Activated CD4-positive, alpha-beta T cell treated with anti-CD3 and anti-CD28 coated beads for 36 hours (primary cell): ENCODE results near the gene GABRG3. TPM values are rescaled to one million over a fixed set of nuclear protein-coding genes. Genes with fewer than 3 reads are reported as not detected.
A peak's percentile ranks its signal among the peaks of the same experiment; 100 is the strongest.
"Not testable (repeated sequence)": the region's sequence is repeated elsewhere in the genome, so short reads cannot be mapped to it uniquely, and the experiment has no call there.

Experiments used
- ATAC-seq: fragments of 200-7000 bp; cut with Tn5 transposase; one replicate; pipeline ENCODE4 v1.10.0; 2021; ENCODE audit warnings: mild to moderate bottlenecking, moderate library complexity
- CTCF ChIA-PET: fragments of 350-600 bp; sonication (Branson Sonifier 250); formaldehyde crosslinking; loops from one replicate; lab custom pipeline; 2021; ENCODE audit warnings: antibody characterized with exemption; lab: Charles Lee
- POLR2A ChIA-PET: fragments of 350-600 bp; sonication (Branson Sonifier 250); formaldehyde crosslinking; loops from one replicate; lab custom pipeline; 2021; ENCODE audit warnings: antibody characterized with exemption, inconsistent platforms; lab: Charles Lee
- DNase-seq: peaks from one replicate; pipeline ENCODE4 v3.0.0-alpha.2; 2020
- H3K27ac Mint-ChIP-seq: one replicate; pipeline ENCODE4 v1.8.0; 2021; ENCODE audit warnings: mixed read lengths
- H3K27me3 Mint-ChIP-seq: one replicate; pipeline ENCODE4 v1.8.0; 2021; ENCODE audit warnings: mixed read lengths
- H3K36me3 Mint-ChIP-seq: one replicate; pipeline ENCODE4 v1.8.0; 2021; ENCODE audit warnings: low read depth, mixed read lengths
- H3K4me1 Mint-ChIP-seq: one replicate; pipeline ENCODE4 v1.8.0; 2021; ENCODE audit warnings: mixed read lengths
- H3K4me3 Mint-ChIP-seq: one replicate; pipeline ENCODE4 v1.8.0; 2021; ENCODE audit warnings: mild to moderate bottlenecking, moderate library complexity, mixed read lengths
- H3K9me3 Mint-ChIP-seq: one replicate; pipeline ENCODE4 v1.8.0; 2021; ENCODE audit warnings: low read depth, mixed read lengths
- intact Hi-C, 2 experiments: fragments of 100-400 bp; cut with DNase I in 1 of 2; cut with micrococcal nuclease in 1 of 2; formaldehyde crosslinking; loops; one replicate each; pipeline versions ENCODE4 v1.14.2 to v1.15.1; 2022 to 2024; cut with DNase I, micrococcal nuclease
- total RNA-seq, 2 experiments: library from RNA; stranded (reverse); gene quantifications; one replicate each; pipeline ENCODE4 v1.2.3, GENCODE V29; 2021

The GABRG3 gene
- total RNA-seq, 2 experiments from 2014 or later = not detected

DNA sequence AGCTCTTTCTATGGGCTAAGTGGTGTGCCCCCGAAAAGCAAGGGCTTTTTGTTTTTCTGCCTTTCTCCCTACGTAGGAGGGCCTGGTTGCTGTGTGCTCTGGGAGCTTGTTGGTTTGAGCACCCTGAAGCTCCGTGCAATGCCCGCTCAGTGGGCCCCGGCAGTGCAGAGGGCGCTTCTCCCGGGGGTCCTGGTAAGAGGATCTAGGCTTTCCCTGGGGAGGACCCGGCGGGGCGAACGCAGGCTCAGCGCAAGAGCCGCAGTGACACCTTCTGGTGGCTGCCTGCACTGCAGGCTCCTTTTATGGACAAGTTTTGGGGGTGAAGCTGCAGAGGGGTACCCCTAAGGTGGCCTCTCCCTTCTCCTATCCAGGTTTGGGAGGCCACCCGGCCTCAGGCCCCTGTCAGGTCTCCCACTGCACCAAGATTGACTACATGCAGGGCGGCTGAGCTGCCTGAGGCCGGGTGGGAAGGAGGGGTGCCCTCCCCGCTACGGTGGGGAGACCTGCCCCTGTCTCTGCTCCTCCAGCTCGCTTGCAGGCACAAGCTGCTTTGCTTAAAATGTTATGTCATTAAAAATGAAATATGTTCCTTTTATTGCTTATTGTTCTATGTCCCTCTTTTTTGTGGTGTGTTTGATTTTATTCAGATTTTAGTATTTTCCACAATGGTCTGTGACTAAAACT is 387.9 kb downstream of the GABRG3 start:
- intact Hi-C loops = loop anchor here (1.0 to 2.0 kb wide), 3 partner anchors 300 to 470 kb away; no protein-coding TSS in a partner anchor
- POLR2A ChIA-PET = no interaction called here

GRCh38 chr15:27359586-27359985 is 388.6 kb downstream of the GABRG3 start:
- ChIA-PET POLR2A (no interaction called here), CTCF (interaction anchor here (0.6 to 2.2 kb wide), 7 partner anchors 10 to 594 kb away, joined by 3 to 13 read pairs (median 3); no protein-coding TSS in a partner anchor)
- Mint-ChIP-seq H3K36me3 (no peaks in the 10 kb centered on the region), H3K4me3 (no peak overlapping the region), H3K9me3 (no peaks in the 10 kb centered on the region), H3K27ac (no peak overlapping the region), H3K27me3 (no peaks in the 10 kb centered on the region), H3K4me1 (no peaks in the 10 kb centered on the region)
- ATAC-seq = no peak
- intact Hi-C loops = loop anchor here (1.0 to 2.0 kb wide), 3 partner anchors 301 to 471 kb away; no protein-coding TSS in a partner anchor
- no peak for DNase-seq

More for the DNA sequence above, 387.9 kb downstream of the GABRG3 start:
- DNase-seq = peak; percentile 37
- no peaks in the 10 kb centered on the region for H3K27me3 Mint-ChIP-seq
- H3K4me1 Mint-ChIP-seq = no peaks in the 10 kb centered on the region
- H3K9me3 Mint-ChIP-seq = peaks cover 2% of the 10 kb centered on the region
- CTCF ChIA-PET = interaction anchor here (0.6 to 2.2 kb wide), 10 partner anchors 9 to 687 kb away, joined by 3 to 13 read pairs (median 3); no protein-coding TSS in a partner anchor
- H3K4me3 Mint-ChIP-seq = no peak overlapping the region
- H3K36me3 Mint-ChIP-seq = no peaks in the 10 kb centered on the region
- ATAC-seq = no peak
- H3K27ac Mint-ChIP-seq = no peak overlapping the region

GRCh38 chr15:27360316-27360715 is 389.3 kb downstream of the GABRG3 start:
- no peaks in the 10 kb centered on the region for H3K4me1 Mint-ChIP-seq
- no peaks in the 10 kb centered on the region for H3K9me3 Mint-ChIP-seq
- H3K4me3 Mint-ChIP-seq = no peak overlapping the region
- H3K27me3 Mint-ChIP-seq = no peaks in the 10 kb centered on the region
- ChIA-PET POLR2A (no interaction called here), CTCF (no interaction called here)
- ATAC-seq (no peak), DNase-seq (no peak)
- no peak overlapping the region for H3K27ac Mint-ChIP-seq
- no peaks in the 10 kb centered on the region for H3K36me3 Mint-ChIP-seq
- intact Hi-C loops = no loop called here

DNA sequence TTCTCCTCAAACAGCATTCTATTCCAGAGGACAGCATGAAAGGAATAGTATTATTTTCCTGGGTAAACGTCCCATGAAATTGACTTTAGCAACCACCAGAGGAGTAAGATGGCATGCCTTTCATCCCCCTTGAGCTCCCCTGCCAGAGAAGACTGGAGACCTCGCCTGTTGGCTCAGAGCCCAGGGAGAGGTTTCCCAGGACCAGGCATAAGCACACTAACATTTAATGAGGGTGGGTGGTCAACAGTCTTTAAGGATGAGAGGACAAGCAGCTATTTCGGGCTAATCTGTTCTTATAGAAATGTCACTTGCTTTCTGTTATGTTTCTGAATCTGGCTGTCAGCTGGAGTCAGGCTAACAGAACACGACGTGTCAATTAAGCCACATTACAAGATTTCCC is 390.5 kb downstream of the GABRG3 start:
- intact Hi-C loops = no loop called here
- Mint-ChIP-seq H3K27ac (no peak overlapping the region), H3K9me3 (no peaks in the 10 kb centered on the region), H3K36me3 (no peaks in the 10 kb centered on the region), H3K4me3 (no peak overlapping the region), H3K4me1 (no peaks in the 10 kb centered on the region), H3K27me3 (no peaks in the 10 kb centered on the region)
- ATAC-seq (no peak), DNase-seq (no peak)
- ChIA-PET CTCF (no interaction called here), POLR2A (interaction anchor here (0.6 kb wide), 1 partner anchor 43 kb away, joined by 3 read pairs; no protein-coding TSS in a partner anchor)

- no peak for DNase-seq
- Mint-ChIP-seq H3K27ac (no peak overlapping the region), H3K4me1 (no peaks in the 10 kb centered on the region), H3K36me3 (no peaks in the 10 kb centered on the region), H3K27me3 (no peaks in the 10 kb centered on the region), H3K9me3 (peaks cover 3% of the 10 kb centered on the region), H3K4me3 (no peak overlapping the region)
- POLR2A ChIA-PET = no interaction called here
- CTCF ChIA-PET = no interaction called here
- intact Hi-C loops = no loop called here
- no peak for ATAC-seq
Observed at GRCh38 chr15:27365456-27365855, 394.5 kb downstream of the GABRG3 start.

- H3K27ac Mint-ChIP-seq, DNase-seq, H3K4me3 Mint-ChIP-seq, H3K4me1 Mint-ChIP-seq, POLR2A ChIA-PET, ATAC-seq, intact Hi-C loops, CTCF ChIA-PET, H3K27me3 Mint-ChIP-seq, H3K36me3 Mint-ChIP-seq: not testable (repeated sequence)
- peaks cover 15% of the 10 kb centered on the region for H3K9me3 Mint-ChIP-seq
Observed at GRCh38 chr15:27377391-27377790, 406.4 kb downstream of the GABRG3 start.

GRCh38 chr15:27382361-27383025 is 411.5 kb downstream of the GABRG3 start:
- Mint-ChIP-seq H3K27me3 (no peaks in the 10 kb centered on the region), H3K27ac (no peak overlapping the region), H3K4me1 (no peaks in the 10 kb centered on the region), H3K36me3 (no peaks in the 10 kb centered on the region), H3K4me3 (no peak overlapping the region), H3K9me3 (peaks cover 20% of the 10 kb centered on the region)
- intact Hi-C loops = no loop called here
- DNase-seq (no peak), ATAC-seq (no peak)
- ChIA-PET CTCF (no interaction called here), POLR2A (no interaction called here)

- Mint-ChIP-seq H3K9me3 (peaks cover 23% of the 10 kb centered on the region), H3K27me3 (no peaks in the 10 kb centered on the region), H3K27ac (no peak overlapping the region), H3K36me3 (no peaks in the 10 kb centered on the region), H3K4me3 (no peak overlapping the region), H3K4me1 (no peaks in the 10 kb centered on the region)
- ChIA-PET POLR2A (no interaction called here), CTCF (interaction anchor here (0.6 kb wide), 1 partner anchor 24 kb away, joined by 4 read pairs; no protein-coding TSS in a partner anchor)
- no peak for ATAC-seq
- intact Hi-C loops = no loop called here
- DNase-seq = no peak
Observed at GRCh38 chr15:27383726-27384125, 412.7 kb downstream of the GABRG3 start.

DNA sequence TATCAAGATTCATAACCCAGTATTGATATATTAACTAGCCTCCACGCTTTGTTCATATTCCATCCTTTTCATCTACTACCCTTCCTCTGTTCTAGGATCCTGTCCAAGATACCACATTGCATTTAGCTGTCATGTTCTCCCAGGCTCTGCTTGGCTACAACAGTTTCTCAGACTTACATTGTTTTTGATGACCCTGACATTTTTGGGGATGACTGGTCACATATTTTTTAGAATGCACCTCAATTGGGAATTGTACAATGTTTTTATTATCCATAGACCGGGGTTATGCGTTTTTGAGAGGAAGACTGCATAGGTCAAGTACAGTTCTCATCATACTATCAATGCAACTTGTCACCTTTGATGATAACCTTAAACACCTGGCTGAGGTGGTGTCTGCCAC is 421.2 kb downstream of the GABRG3 start:
- H3K36me3 Mint-ChIP-seq = no peaks in the 10 kb centered on the region
- CTCF ChIA-PET = no interaction called here
- intact Hi-C loops = no loop called here
- no peaks in the 10 kb centered on the region for H3K4me1 Mint-ChIP-seq
- ATAC-seq (no peak), DNase-seq (no peak)
- H3K9me3 Mint-ChIP-seq = peaks cover 9% of the 10 kb centered on the region
- no peaks in the 10 kb centered on the region for H3K27me3 Mint-ChIP-seq
- H3K4me3 Mint-ChIP-seq = no peak overlapping the region
- H3K27ac Mint-ChIP-seq = no peak overlapping the region
- POLR2A ChIA-PET = no interaction called here

- Mint-ChIP-seq H3K4me1 (no peaks in the 10 kb centered on the region), H3K4me3 (no peak overlapping the region), H3K27me3 (no peaks in the 10 kb centered on the region), H3K9me3 (peaks cover 14% of the 10 kb centered on the region), H3K36me3 (no peaks in the 10 kb centered on the region), H3K27ac (no peak overlapping the region)
- DNase-seq (no peak), ATAC-seq (no peak)
- intact Hi-C loops = no loop called here
- POLR2A ChIA-PET = no interaction called here
- CTCF ChIA-PET = no interaction called here
Observed at GRCh38 chr15:27396521-27396920, 425.5 kb downstream of the GABRG3 start.

- ChIA-PET POLR2A (no interaction called here), CTCF (no interaction called here)
- peaks cover 14% of the 10 kb centered on the region for H3K9me3 Mint-ChIP-seq
- no peak overlapping the region for H3K27ac Mint-ChIP-seq
- no peaks in the 10 kb centered on the region for H3K4me1 Mint-ChIP-seq
- intact Hi-C loops = no loop called here
- ATAC-seq = no peak
- DNase-seq = no peak
- H3K36me3 Mint-ChIP-seq = no peaks in the 10 kb centered on the region
- no peaks in the 10 kb centered on the region for H3K27me3 Mint-ChIP-seq
- H3K4me3 Mint-ChIP-seq = no peak overlapping the region
Observed at GRCh38 chr15:27396996-27397395, 426.0 kb downstream of the GABRG3 start.
